GM12878 (cell line): ENCODE measurements around the gene EPHB1. TPM values are rescaled to one million over a fixed set of nuclear protein-coding genes. Genes with fewer than 3 reads are reported as not detected.

Source experiments
- ATAC-seq: fragments of 200-7000 bp; cut with Tn5 transposase; 3 replicates; pipeline ENCODE4 v1.9.1; 2020; ENCODE audit warnings: mild to moderate bottlenecking, moderate library complexity
- BruUV-seq: library from RNA; stranded (reverse); fragments of 400-500 nt; replicated peaks from 2 replicates; lab custom pipeline; 2021; lab: Mats Ljungman, UMichigan
- CTCF ChIA-PET: fragments of 300-600 bp; sonication (Branson Sonifier 250); formaldehyde crosslinking; extraction: SDS; loops from one replicate; lab custom pipeline; 2021; ENCODE audit warnings: inconsistent platforms; lab: Yijun Ruan, JAX
- POLR2A ChIA-PET: fragments of 350-600 bp; formaldehyde crosslinking; extraction: SDS; loops from one replicate; lab custom pipeline; 2021; ENCODE audit warnings: inconsistent platforms; lab: Charles Lee
- RAD21 ChIA-PET: fragments of 300-600 bp; sonication (Branson Sonifier 250); formaldehyde crosslinking; loops from one replicate; lab custom pipeline; 2023; ENCODE audit warnings: antibody characterized with exemption; ENCODE audit not compliant: unreplicated experiment; lab: Charles Lee
- SMC1A ChIA-PET: fragments of 300-600 bp; sonication (Branson Sonifier 250); formaldehyde crosslinking; loops from one replicate; lab custom pipeline; 2023; ENCODE audit not compliant: unreplicated experiment, uncharacterized antibody; lab: Charles Lee
- DNase-seq: peaks from one replicate; pipeline ENCODE4 v3.0.0-alpha.2; 2011; ENCODE audit warnings: low read depth, low spot score
- FAIRE-seq: peaks from 3 replicates; lab custom pipeline; 2011; peaks lifted over from hg19 to GRCh38; lab: Jason Lieb, UNC
- H2AFZ ChIP-seq: 2 replicates; pipeline ENCODE4 v1.6.0; 2011; ENCODE audit warnings: low read depth, low read length, control low read depth; ENCODE audit not compliant: control insufficient read depth
- H3K27ac ChIP-seq: 2 replicates; pipeline ENCODE4 v1.5.1; 2011; ENCODE audit warnings: control low read depth; ENCODE audit not compliant: control insufficient read depth, insufficient read depth
- H3K27me3 ChIP-seq, 2 experiments: replicated peaks in 1 of 2; 2 replicates each; pipeline versions ENCODE4 v1.6.0 to v1.6.1; 2011; ENCODE audit warnings: low read length in 1 of 2; ENCODE audit not compliant: control insufficient read depth in 2 of 2, insufficient read depth in 2 of 2
- H3K36me3 ChIP-seq, 2 experiments: 2 replicates each; pipeline ENCODE4 v1.5.1; 2011; ENCODE audit warnings: low read length in 1 of 2; ENCODE audit not compliant: control insufficient read depth in 2 of 2, insufficient read depth in 2 of 2
- H3K4me1 ChIP-seq: 2 replicates; pipeline ENCODE4 v1.6.1; 2011; ENCODE audit warnings: mild to moderate bottlenecking, low read length, moderate library complexity, mixed read lengths; ENCODE audit not compliant: control insufficient read depth, insufficient read depth
- H3K4me2 ChIP-seq: 2 replicates; pipeline ENCODE4 v1.6.0; 2011; ENCODE audit warnings: control low read depth; ENCODE audit not compliant: control insufficient read depth, insufficient read depth
- H3K4me3 ChIP-seq: fragments of 200-600 bp; sonication (generic); 2 replicates; pipeline ENCODE4 v1.5.1; 2016
- H3K79me2 ChIP-seq: 2 replicates; pipeline ENCODE4 v1.6.0; 2011; ENCODE audit warnings: low read length; ENCODE audit not compliant: control insufficient read depth, insufficient read depth
- H3K9ac ChIP-seq: 2 replicates; pipeline ENCODE4 v1.8.0; 2011; ENCODE audit warnings: low read length, control low read depth, mixed read lengths; ENCODE audit not compliant: control insufficient read depth, insufficient read depth
- H3K9me3 ChIP-seq: replicated peaks from 3 replicates; pipeline ENCODE4 v1.5.1; 2011; ENCODE audit warnings: mild to moderate bottlenecking, low read length; ENCODE audit not compliant: control insufficient read depth, insufficient read depth
- H4K20me1 ChIP-seq: 2 replicates; pipeline ENCODE4 v1.6.0; 2011; ENCODE audit not compliant: control insufficient read depth, insufficient read depth
- ASH2L ChIP-seq: fragments of 300-600, 200-600 bp; sonication (generic); IDR thresholded peaks from 2 replicates; pipeline ENCODE4 v1.6.1; 2017; ENCODE audit warnings: low read depth, mild to moderate bottlenecking, borderline replicate concordance
- BCL11A ChIP-seq: IDR thresholded peaks from 2 replicates; pipeline ENCODE4 v1.6.1; 2011; ENCODE audit warnings: low read depth, low read length
- EGR1 ChIP-seq, 2 experiments: IDR thresholded peaks; 1 replicate in 1 of 2; 2 replicates in 1 of 2; pipeline ENCODE4 v1.6.1; 2011 to 2012; ENCODE audit warnings: low read depth in 2 of 2, low read length in 2 of 2, borderline replicate concordance in 1 of 2, mild to moderate bottlenecking in 1 of 2, moderate library complexity in 1 of 2
- FOS ChIP-seq: IDR thresholded peaks from 3 replicates; pipeline ENCODE4 v1.6.1; 2011; ENCODE audit warnings: borderline replicate concordance; ENCODE audit not compliant: insufficient read length; ENCODE audit errors: extremely low read depth
- FOXK2 ChIP-seq: fragments of 450-650 bp; IDR thresholded peaks from 2 replicates; pipeline ENCODE4 v1.6.1; 2017; ENCODE audit warnings: mild to moderate bottlenecking, moderate library complexity
- HCFC1 ChIP-seq: fragments of 150-350 bp; IDR thresholded peaks from 2 replicates; pipeline ENCODE4 v1.6.1; 2014; ENCODE audit warnings: low read length
- IKZF1 ChIP-seq: fragments of 450-650 bp; conservative IDR thresholded peaks from 2 replicates; pipeline ENCODE4 v1.6.1; 2017; ENCODE audit warnings: antibody characterized with exemption, mild to moderate bottlenecking
- IKZF2 ChIP-seq, 2 experiments: fragments of 450-650 bp; IDR thresholded peaks; 2 replicates each; pipeline ENCODE4 v1.6.1; 2017; ENCODE audit warnings: mild to moderate bottlenecking in 2 of 2, moderate library complexity in 2 of 2
- LARP7 ChIP-seq: fragments of 450-650 bp; IDR thresholded peaks from 2 replicates; pipeline ENCODE4 v1.6.1; 2017; ENCODE audit warnings: mild to moderate bottlenecking
- SPI1 ChIP-seq: IDR thresholded peaks from 2 replicates; pipeline ENCODE4 v1.6.1; 2011; ENCODE audit warnings: low read depth, mild to moderate bottlenecking, low read length, moderate library complexity, borderline replicate concordance; ENCODE audit not compliant: insufficient read depth
- SUPT20H ChIP-seq: IDR thresholded peaks from 2 replicates; pipeline ENCODE4 v1.6.1; 2011; ENCODE audit warnings: low read depth, mild to moderate bottlenecking, low read length, moderate library complexity, borderline replicate concordance; ENCODE audit not compliant: control insufficient read depth
- SUZ12 ChIP-seq: fragments of 200-600 bp; sonication (generic); IDR thresholded peaks from one replicate; pipeline ENCODE4 v1.6.1; 2018; ENCODE audit warnings: antibody characterized with exemption, mild to moderate bottlenecking; ENCODE audit not compliant: unreplicated experiment
- ZBED1 ChIP-seq: IDR thresholded peaks from 2 replicates; pipeline ENCODE4 v1.6.1; 2016; ENCODE audit warnings: borderline replicate concordance
- WGBS: methylation state at CpG from one replicate; pipeline ENCODE4 v1.1.6; 2016; ENCODE audit warnings: low lambda C conversion rate; ENCODE audit not compliant: insufficient replicate concordance, insufficient coverage; ENCODE audit errors: missing lambda C conversion rate; 5-methylcytosine and 5-hydroxymethylcytosine counted together
- in situ Hi-C: fragments of 300-500 bp; cut with MboI; formaldehyde crosslinking; loops from 9 replicates; pipeline ENCODE4 v1.14.3; 2018; ENCODE audit warnings: mixed read lengths
- intact Hi-C: fragments of 100-400 bp; cut with micrococcal nuclease; formaldehyde crosslinking; loops from one replicate; pipeline ENCODE4 v1.14.2; 2022; ENCODE audit not compliant: unreplicated experiment
- polyA plus RNA-seq, 11 experiments: library from polyadenylated mRNA; depleted of rRNA in 4 of 11; unstranded in 6 of 11; stranded (reverse) in 5 of 11; fragments of >200 nt; fragmentation: Nextera tagmentation in 4 of 11; fragmentation: Illumina TruSeq in 1 of 11; extraction: Ambion mirVana in 4 of 11; extraction: Trizol in 1 of 11; gene quantifications; 1 replicate in 1 of 11; 2 replicates in 10 of 11; pipeline versions ENCODE4 v1.2.1 to v1.2.3, GENCODE V29; 2011 to 2016; ENCODE audit warnings: inconsistent platforms in 2 of 11, missing spikeins in 2 of 11, low read depth in 1 of 11
- total RNA-seq, 4 experiments: library from RNA; depleted of rRNA in 3 of 4; stranded (reverse); fragments of >200 nt in 3 of 4; fragmentation: Illumina TruSeq in 1 of 4; extraction: Trizol in 1 of 4; gene quantifications; 2 replicates each; pipeline versions ENCODE4 v1.2.1 to v1.2.3, GENCODE V29; 2013 to 2021
- TF ChIP-seq, protein P1 (sequence below): fragments of 450-650 bp; IDR thresholded peaks from 2 replicates; pipeline ENCODE4 v1.6.1; 2016; ENCODE audit warnings: mild to moderate bottlenecking
- TF ChIP-seq, protein P2 (sequence below): IDR thresholded peaks from 2 replicates; pipeline ENCODE4 v1.6.1; 2012; ENCODE audit warnings: low read depth, low read length, improper control_type of control experiment
- TF ChIP-seq, protein P3 (sequence below): IDR thresholded peaks from 2 replicates; pipeline ENCODE4 v1.6.1; 2011; ENCODE audit warnings: mild to moderate bottlenecking, low read depth, low read length, moderate library complexity; ENCODE audit not compliant: insufficient replicate concordance

EPHB1 gene
- total and polyA plus RNA-seq, 10 of the 15 experiments (the other 5 are each of a cell fraction or from before 2014, with no cell fraction given): 0.33 to 23.8 (median 1.2) TPM

DNA sequence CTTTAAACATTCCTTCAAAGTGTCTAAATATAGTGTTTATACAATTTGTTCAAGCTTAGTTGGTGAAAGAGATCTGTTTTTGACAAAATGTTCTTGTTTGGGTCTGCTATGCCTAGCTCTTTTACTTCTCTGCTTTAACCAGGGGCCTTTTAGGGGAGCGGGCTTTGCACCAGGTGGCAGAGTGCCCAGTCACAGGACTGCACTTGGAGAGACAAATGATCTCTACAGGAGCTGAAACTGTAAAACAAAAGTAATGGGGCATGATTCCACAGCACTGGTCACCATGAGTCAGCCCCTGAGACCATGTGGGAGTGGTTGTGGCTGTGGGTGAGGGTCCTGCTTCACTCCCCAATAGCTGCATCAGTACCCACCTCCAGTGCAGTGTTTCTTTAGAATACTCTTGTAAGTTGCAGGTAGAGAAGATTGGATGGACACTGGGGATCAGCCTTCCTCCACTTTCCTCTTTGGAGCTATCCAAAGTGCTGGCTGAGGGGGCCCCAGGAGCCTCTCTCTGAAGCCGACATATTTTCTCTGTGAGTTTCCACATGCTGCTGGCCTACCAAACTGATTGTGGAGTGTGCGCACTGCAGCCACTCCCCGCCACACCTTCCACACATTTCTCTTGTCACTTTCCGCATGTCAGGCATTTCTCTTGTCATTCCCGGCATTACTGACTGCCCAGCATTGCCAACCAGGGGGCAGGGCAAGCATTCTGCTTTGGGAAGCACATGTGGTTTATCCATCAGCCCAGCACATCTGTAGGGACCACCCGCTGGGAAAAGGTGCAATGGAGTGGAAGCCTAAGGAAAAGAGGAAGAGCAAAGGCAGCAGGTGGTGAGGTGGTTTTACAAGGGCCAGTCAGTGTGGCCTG lies 110.0 kb downstream of the EPHB1 start:
- intact Hi-C loops: loop anchor here (1.0 to 5.0 kb wide), 4 partner anchors 19 to 110 kb away; partner anchors contain the start of gene EPHB1
- POLR2A ChIA-PET: interaction anchor here (0.8 to 2.4 kb wide), 14 partner anchors 13 to 119 kb away, joined by 3 to 11 read pairs (median 4); partner anchors contain the start of gene EPHB1
- RAD21 ChIA-PET: interaction anchor here (0.7 to 6.9 kb wide), 41 partner anchors 9 to 599 kb away, joined by 3 to 111 read pairs (median 4); partner anchors contain the start of gene EPHB1
- Histone ChIP-seq H3K4me3 (peak overlapping the region; percentile 14; the same call in 1 of the 2 replicates), H2AFZ (no peak overlapping the region), H3K36me3 (peaks cover 0 to 5% of the 10 kb centered on the region in 2 experiments; a peak in 2 of 4 replicates), H3K27ac (peak overlapping the region; percentile 79), H3K9ac (peak overlapping the region; percentile 40; the same call in 1 of the 2 replicates), H3K4me1 (peaks cover 39% of the 10 kb centered on the region), H3K79me2 (peaks cover 26% of the 10 kb centered on the region), H4K20me1 (no peaks in the 10 kb centered on the region; the same call in 1 of the 2 replicates), H3K27me3 (no peaks in the 10 kb centered on the region), H3K4me2 (peak overlapping the region; percentile 86), H3K9me3 (no peaks in the 10 kb centered on the region)
- CTCF ChIA-PET: interaction anchor here (0.6 to 5.3 kb wide), 23 partner anchors 9 to 409 kb away, joined by 3 to 58 read pairs (median 4); partner anchors contain the start of gene EPHB1
- in situ Hi-C loops: no loop called here
- no peak for FAIRE-seq
- no TSS peak for BruUV-seq
- ATAC-seq: peak; percentile 67
- peak; percentile 55 for DNase-seq
- 83% methylated on average over 7 of the region's 7 CpGs for WGBS
- SMC1A ChIA-PET: interaction anchor here (0.7 to 6.7 kb wide), 38 partner anchors 8 to 335 kb away, joined by 3 to 110 read pairs (median 5); partner anchors contain the start of gene EPHB1
- TF ChIP-seq SPI1 (peak; percentile 85), IKZF2 (IDR thresholded peaks at IDR 0.05) (peak; percentile 53 to 63; a peak in 2 of 4 replicates), ASH2L (no peak), IKZF1 (peak; percentile 78; the same call in 1 of the 2 replicates), LARP7 (0 out of 2 replicates have a peak, but pooled peaks have one; percentile 1), SUZ12 (no peak), SUPT20H (no peak), FOXK2 (no peak), ZBED1 (no peak), HCFC1 (no peak), BCL11A (0 out of 2 replicates have a peak, but pooled peaks have one; percentile 10), FOS (no peak), EGR1 (IDR thresholded peaks at IDR 0.05; ENCODE audit: borderline replicate concordance in 1 of 2, low read depth in 2 of 2, low read length in 2 of 2) (no peak)
- TF ChIP-seq, protein P1, sequence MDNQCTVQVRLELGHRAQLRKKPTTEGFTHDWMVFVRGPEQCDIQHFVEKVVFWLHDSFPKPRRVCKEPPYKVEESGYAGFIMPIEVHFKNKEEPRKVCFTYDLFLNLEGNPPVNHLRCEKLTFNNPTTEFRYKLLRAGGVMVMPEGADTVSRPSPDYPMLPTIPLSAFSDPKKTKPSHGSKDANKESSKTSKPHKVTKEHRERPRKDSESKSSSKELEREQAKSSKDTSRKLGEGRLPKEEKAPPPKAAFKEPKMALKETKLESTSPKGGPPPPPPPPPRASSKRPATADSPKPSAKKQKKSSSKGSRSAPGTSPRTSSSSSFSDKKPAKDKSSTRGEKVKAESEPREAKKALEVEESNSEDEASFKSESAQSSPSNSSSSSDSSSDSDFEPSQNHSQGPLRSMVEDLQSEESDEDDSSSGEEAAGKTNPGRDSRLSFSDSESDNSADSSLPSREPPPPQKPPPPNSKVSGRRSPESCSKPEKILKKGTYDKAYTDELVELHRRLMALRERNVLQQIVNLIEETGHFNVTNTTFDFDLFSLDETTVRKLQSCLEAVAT: no peak
- TF ChIP-seq, protein P2, sequence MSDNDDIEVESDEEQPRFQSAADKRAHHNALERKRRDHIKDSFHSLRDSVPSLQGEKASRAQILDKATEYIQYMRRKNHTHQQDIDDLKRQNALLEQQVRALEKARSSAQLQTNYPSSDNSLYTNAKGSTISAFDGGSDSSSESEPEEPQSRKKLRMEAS: no peak
- TF ChIP-seq, protein P3, sequence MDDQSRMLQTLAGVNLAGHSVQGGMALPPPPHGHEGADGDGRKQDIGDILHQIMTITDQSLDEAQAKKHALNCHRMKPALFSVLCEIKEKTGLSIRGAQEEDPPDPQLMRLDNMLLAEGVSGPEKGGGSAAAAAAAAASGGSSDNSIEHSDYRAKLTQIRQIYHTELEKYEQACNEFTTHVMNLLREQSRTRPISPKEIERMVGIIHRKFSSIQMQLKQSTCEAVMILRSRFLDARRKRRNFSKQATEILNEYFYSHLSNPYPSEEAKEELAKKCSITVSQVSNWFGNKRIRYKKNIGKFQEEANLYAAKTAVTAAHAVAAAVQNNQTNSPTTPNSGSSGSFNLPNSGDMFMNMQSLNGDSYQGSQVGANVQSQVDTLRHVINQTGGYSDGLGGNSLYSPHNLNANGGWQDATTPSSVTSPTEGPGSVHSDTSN: no peak
